AG20443 (cell line): ENCODE results near the gene SCAMP2.
"Not testable (repeated sequence)": the region's sequence is repeated elsewhere in the genome, so short reads cannot be mapped to it uniquely, and the experiment has no call there.

ENCODE experiments used
- DNase-seq: peaks from one replicate; pipeline ENCODE4 v3.0.0; 2012; ENCODE audit warnings: low spot score, mixed read lengths

Gene SCAMP2

DNA sequence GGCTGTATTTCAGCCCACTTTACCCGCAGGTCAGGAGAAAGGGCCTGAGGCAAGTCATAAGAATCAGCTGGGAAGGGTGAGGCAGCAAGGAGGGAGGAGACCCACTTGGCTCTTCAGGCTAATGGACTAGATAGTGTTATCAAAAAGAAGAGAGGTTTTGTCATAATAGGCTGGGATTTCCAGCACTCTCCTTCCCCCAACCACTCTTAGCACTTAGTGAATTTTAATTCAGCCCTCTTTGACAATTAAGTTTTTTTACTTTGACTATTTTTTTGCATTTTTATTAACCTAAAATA, 17.4 kb upstream of the SCAMP2 start:
- no peak for DNase-seq

- DNase-seq, result peak; percentile 96
These were observed 16.9 kb upstream of the SCAMP2 start, which contains the start of gene MPI for GRCh38 chr15:74889883-74890664. MPI (plus strand) TSS chr15:74890042; CDS start chr15:74890074, 32 bp downstream.

DNA sequence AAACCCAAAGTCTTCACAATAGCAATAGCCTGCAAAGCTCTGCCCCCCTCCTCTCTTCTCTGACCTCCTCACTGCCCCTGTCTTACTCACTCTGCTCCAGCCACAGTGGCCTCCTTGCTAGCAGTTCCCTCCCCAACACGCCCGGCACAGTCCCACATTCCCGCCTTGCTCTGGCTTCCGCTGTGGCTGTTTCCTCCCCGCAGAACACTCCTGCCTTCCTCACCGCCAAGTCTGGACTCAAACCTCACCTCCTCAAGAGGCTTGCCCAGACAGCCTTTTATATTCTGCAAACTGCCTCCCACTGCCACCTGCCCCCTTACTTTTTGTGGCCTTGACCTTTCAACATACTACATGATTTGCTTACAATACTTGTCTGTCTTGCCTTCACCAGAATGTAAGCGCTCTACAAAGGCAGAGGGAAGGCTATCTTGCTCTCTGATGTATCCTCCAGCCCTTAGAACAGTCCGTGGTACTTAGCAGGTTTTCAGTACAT, 16.3 kb upstream of the SCAMP2 start:
- DNase-seq, result peak; percentile 66

DNA sequence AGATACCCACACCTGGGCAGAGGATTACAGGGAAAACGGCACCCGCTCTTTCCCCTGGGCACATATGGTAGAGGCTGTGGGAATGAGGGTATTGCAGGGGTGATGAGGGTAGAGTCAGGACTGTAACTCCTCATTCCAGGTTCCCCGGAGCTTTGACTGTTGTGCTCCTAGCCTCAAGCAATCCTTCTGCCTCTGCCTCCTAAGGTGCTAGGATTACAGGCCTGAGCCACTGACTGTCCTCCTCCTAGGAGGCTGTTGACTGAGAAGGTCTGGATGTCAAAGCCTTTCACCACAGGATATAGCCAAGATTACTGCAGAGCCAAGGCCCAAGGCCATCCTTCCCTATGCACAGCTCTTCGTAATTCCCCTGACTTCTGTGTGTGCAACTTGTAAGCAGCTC, 15.6 kb upstream of the SCAMP2 start:
- no peak for DNase-seq

DNA sequence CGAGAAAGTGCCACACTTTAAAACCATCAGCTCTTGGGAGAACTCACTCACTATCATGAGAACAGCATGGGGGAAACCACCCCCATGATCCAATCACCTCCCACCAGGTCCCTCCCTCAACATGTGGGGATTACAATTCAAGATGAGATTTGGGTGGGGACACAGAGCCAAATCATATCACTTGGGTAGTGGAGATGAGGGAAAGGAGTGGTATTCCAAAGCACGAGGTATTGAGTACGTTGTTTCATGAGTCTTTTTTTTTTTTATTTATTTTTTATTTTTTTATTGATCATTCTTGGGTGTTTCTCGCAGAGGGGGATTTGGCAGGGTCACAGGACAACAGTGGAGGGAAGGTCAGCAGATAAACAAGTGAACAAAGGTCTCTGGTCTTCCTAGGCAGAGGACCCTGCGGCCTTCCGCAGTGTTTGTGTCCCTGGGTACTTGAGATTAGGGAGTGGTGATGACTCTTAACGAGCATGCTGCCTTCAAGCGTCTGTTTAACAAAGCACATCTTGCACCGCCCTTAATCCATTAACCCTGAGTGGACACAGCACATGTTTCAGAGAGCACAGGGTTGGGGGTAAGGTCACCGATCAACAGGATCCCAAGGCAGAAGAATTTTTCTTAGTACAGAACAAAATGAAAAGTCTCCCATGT, 14.5 kb upstream of the SCAMP2 start:
- DNase-seq, result not testable (repeated sequence)

DNA sequence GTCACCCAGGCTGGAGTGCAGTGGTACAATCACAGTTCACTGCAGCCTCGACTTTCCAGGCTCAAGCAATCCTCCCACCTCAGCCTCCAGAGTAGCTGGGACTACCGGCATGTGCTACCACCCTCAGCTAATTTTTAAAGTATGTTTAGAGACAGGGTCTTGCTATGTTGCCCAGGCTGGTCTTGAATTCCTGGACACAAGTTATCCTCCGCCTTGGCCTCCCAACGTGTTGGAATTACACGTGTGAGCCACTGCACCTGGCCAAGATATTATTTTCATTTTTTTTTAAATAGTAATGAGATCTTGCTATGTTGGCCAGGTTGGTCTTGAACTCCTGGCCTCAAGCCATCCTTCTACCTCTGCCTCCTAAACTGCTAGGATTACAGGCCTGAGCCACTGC, 12.3 kb upstream of the SCAMP2 start:
- no peak for DNase-seq

DNA sequence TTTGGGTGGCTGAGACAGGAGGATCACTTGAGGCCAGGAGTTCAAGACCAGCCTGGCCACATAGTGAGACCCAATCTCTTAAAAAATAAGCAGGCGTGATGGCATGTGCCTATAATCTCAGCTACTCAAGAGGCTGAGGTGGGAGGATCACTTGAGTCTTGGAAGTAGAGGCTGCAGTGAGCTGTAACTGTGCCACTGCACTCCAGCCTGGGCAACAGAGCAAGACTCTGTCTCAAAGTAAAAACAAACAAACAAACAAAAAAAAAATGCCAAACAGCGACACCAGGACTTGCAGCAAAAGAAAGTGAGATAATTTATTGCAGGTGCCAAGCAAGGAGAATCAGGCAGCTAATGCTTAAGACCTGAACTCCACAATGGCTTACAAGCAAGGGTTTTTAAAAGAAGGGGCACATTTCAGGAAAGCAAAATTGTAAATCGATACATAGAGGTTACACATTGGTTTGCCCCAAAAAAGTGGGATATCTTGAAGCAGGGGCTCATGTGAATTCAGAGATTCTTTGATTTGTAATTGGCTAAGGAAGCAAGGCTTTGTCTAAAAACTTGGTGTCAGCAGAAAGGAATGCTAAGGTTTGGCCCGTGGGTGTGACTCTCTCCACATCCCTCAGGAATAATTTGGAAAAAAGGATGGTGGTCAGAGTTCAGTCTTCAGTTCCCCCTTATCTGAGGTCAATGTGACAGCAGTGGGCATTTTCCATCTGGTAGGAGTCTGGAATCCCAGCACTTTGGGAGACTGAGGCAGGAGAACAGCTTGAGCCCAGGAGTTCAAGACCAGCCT, 11.5 kb upstream of the SCAMP2 start:
- DNase-seq, result peak; percentile 46

DNA sequence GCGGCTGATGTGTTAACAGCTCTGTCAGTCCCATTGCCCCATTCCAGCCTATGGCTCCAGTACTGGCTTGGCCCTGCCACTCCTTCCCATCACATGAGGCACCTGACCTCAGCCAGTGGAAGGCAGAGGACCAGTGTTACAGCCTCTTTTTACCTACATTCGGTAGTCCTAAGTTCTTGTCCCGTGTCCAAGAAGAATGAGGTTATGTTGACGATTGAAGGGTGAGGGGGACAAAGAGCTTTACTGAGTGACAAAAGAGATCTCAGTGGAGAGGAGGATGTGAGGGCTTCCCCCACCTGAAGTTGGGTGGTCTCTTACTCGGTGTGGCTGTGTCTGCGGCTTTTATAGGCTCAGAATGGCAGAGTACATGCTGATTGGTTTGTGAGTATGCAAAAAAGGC, 9.4 kb upstream of the SCAMP2 start:
- DNase-seq, result no peak

DNA sequence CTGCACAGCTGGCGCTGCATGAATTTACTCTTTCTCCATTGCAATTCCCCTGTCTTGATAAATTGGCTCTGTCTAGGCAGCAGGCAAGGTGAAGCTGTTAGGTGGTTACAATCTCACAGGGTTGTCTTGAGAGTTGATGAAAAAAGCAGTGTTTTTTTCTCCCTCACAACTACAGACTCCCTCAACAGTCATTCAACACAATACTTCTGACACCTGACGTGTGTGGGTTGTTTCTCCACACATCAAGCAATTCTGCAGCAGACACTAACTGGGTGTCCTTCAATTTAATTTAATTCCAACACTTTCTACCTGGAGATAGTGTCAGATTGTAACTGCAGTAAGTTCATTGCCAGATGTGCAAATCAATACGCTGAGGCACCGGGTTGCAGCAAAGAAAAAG, 5.1 kb upstream of the SCAMP2 start:
- DNase-seq, result no peak

- DNase-seq, result peak; percentile 41
These were observed 725 bp upstream of the SCAMP2 start for GRCh38 chr15:74873756-74874424.

GRCh38 chr15:74872702-74873035, 496 bp downstream of the SCAMP2 start:
- no peak for DNase-seq

GRCh38 chr15:74870436-74871215, 2.5 kb downstream of the SCAMP2 start:
- DNase-seq, result no peak

- peak; percentile 44 for DNase-seq
These were observed 3.3 kb downstream of the SCAMP2 start for GRCh38 chr15:74869726-74870407.

GRCh38 chr15:74869372-74869725, 3.8 kb downstream of the SCAMP2 start:
- DNase-seq, result no peak

- no peak for DNase-seq
These were observed 5.1 kb downstream of the SCAMP2 start for GRCh38 chr15:74868059-74868458.

DNA sequence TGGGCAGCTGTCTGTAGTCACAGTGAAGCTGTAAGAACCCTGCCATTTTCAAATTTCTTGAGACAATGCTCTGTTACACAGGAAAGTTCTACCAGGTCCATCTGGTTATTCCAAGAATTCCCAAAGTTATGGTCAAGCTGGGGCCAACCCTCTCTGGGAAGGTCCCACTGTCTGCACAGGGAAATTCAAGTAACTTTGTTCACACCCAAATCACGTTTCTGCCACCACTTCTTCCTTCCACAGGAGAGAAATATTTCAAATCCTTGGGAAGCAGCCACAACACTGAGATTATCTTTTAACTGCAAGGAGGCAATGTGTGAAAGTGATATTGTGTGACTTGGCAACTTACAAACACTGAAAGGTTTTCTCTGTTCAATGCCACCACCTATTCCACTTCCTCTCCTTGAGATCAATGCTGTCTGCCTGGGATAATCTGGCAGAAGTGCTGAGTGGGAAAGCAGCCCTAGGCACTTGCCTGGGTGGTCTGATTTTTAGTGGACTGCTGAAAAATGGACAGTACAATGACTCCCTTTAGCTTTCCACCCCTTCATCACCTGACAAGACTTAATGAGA, 5.6 kb downstream of the SCAMP2 start:
- no peak for DNase-seq

DNA sequence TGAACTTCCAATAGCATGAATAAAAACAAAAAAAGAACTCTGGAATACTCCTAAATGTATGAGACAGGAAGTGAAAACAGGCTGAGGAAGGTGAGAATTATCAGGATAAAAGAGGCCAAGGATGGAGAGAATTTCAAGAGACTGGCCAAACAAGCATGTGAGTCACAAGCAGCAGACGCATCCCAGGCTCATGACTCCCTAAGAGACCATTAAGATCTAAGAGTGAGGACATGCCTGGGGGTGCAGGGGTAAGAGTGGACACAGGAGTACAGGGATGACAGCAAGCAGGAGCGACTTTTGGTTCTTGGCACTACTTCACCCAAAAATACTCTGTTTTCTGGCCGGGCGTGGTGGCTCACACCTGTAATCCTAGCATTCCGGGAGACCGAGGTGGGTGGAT, 7.1 kb downstream of the SCAMP2 start:
- peak; percentile 77 for DNase-seq

DNA sequence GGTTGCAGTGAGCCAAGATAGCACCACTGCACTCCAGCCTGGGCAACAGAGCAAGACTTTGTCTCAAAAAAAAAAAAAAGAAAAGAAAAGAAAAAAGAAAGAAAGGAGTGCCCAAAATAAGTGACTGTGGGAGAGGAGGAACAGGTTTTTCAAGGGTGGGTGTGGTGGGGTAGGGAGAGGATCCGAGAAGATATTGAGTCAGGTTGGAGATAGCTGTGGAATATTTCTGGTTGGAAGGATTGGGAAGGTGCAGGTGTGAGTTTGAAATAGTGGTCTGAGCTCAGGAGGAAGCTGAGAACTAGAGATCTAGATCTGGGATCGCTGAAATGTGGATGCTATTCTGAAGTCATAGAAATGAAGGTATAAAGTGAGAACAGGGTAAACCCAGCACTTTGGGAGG, 7.8 kb downstream of the SCAMP2 start:
- no peak for DNase-seq

GRCh38 chr15:74864296-74864695, 8.9 kb downstream of the SCAMP2 start:
- DNase-seq, result no peak

DNA sequence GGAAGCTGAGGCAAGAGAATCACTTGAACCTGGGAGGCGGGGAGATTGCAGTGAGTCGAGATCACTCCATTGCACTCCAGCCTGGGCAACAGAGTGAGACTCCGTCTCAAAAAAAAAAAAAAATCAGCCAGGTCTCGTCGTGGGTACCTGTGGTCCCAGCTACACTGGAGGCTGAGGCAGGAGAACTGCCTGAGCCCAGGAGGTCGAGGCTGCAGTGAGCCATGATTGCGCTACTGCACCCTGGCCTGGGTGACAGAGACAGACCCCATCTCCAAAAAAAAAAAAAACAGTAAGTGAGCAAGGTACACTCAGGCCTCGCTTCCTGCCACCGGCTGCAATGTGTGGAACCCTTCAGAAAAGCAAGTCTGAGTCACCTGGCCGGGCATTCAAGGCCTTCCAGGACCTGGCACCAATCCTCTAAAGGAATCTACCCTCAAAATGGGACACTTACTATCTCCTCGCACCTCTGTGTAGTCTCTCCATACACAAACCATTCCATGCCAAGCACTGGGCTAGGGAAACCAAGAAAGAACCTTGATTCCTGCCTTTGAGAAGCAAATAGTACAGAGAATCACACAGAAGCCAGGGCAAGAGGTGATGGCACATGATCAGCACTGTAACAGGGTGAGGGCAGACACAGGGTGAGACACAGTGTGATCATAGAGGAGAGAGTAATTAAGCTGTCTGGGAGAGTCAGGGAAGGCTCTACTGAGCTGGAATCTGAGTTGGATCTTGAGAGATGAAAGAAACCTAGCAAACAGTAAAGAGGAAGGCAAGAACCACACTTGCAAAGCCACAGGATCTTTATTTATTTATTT, 9.7 kb downstream of the SCAMP2 start:
- DNase-seq, result no peak
